Measurements from ENCODE around the gene MTA1.

- no peak for TF ChIP-seq CTCF (IDR thresholded peaks at IDR 0.05 in 2 of 3, conservative IDR thresholded peaks at IDR 0.05 in 1 of 3; ENCODE audit: control insufficient read depth in 2 of 3, extremely low read depth in 1 of 3, insufficient read depth in 1 of 3, low read depth in 3 of 3, low read length in 3 of 3)
- no peak for TF ChIP-seq USF2 (IDR thresholded peaks at IDR 0.05; ENCODE audit: borderline replicate concordance, low read depth, low read length)
- TF ChIP-seq ZBTB4 (CRISPR knock-in tag; IDR thresholded peaks at IDR 0.05), result no peak
- TF ChIP-seq ATF3 (IDR thresholded peaks at IDR 0.05; ENCODE audit: borderline replicate concordance, extremely low read depth, low read depth, low read length), result no peak
- no peak for TF ChIP-seq ZBTB40 (IDR thresholded peaks at IDR 0.05; ENCODE audit: borderline replicate concordance)
- no peak for TF ChIP-seq TBL1XR1 (IDR thresholded peaks at IDR 0.05; ENCODE audit: low read depth, low read length)
- no peak for TF ChIP-seq TAF1 (IDR thresholded peaks at IDR 0.05; ENCODE audit: borderline replicate concordance, low read depth, low read length)
- no peak for TF ChIP-seq EZH2 (IDR thresholded peaks at IDR 0.05; ENCODE audit: borderline replicate concordance, control insufficient read depth, low read depth, low read length)
- TF ChIP-seq RFX5 (IDR thresholded peaks at IDR 0.05; ENCODE audit: low read depth, low read length), result no peak
- TF ChIP-seq SIN3A (IDR thresholded peaks at IDR 0.05; ENCODE audit: low read depth, low read length), result no peak
Measured at GRCh38 chr14:105432657-105433056, 13.0 kb downstream of the MTA1 start.
